K562 (cell line): Measurements from ENCODE around the gene ENTREP3. TPM values are rescaled to one million over a fixed set of nuclear protein-coding genes. Genes with fewer than 3 reads are reported as not detected.

Experiments used
- AFF1 ChIP-seq, 2 experiments: fragments of 450-650 bp; IDR thresholded peaks; 2 replicates each; pipeline ENCODE4 v1.6.1; 2018; ENCODE audit warnings: mild to moderate bottlenecking in 2 of 2, low read depth in 1 of 2; ENCODE audit not compliant: partially characterized antibody in 2 of 2
- ARID4B ChIP-seq: sonication (generic); formaldehyde crosslinking; IDR thresholded peaks from 2 replicates; pipeline ENCODE4 v1.8.0; 2022; ENCODE audit warnings: mild to moderate bottlenecking, missing genetic modification reagents
- FOXA3 ChIP-seq, 2 experiments: fragments of 450-650 bp in 1 of 2; sonication (generic) in 1 of 2; formaldehyde crosslinking; IDR thresholded peaks in 1 of 2; conservative IDR thresholded peaks in 1 of 2; 2 replicates each; pipeline versions ENCODE4 v1.4.0 to v1.8.0; 2020 to 2022; ENCODE audit warnings: mild to moderate bottlenecking in 2 of 2, missing genetic modification reagents in 1 of 2
- HDAC3 ChIP-seq: fragments of 450-650 bp; IDR thresholded peaks from 2 replicates; pipeline ENCODE4 v1.6.1; 2018; ENCODE audit warnings: borderline replicate concordance, mild to moderate bottlenecking, moderate library complexity; ENCODE audit not compliant: partially characterized antibody
- PKNOX1 ChIP-seq: fragments of 450-650 bp; IDR thresholded peaks from 2 replicates; pipeline ENCODE4 v1.6.1; 2016
- POLR2A ChIP-seq: fragments of 450-650 bp; conservative IDR thresholded peaks from 2 replicates; pipeline ENCODE4 v1.6.1; 2016
- RB1 ChIP-seq: fragments of 450-650 bp; IDR thresholded peaks from 2 replicates; pipeline ENCODE4 v1.6.1; 2017; ENCODE audit warnings: low read depth, mild to moderate bottlenecking
- SUPT5H ChIP-seq: fragments of 450-650 bp; IDR thresholded peaks from 2 replicates; pipeline ENCODE4 v1.6.1; 2016
- TAL1 ChIP-seq: fragments of 450-650 bp; IDR thresholded peaks from 2 replicates; pipeline ENCODE4 v1.6.1; 2016; ENCODE audit warnings: mild to moderate bottlenecking
- TOE1 ChIP-seq, 2 experiments: fragments of 450-650 bp in 1 of 2; sonication (generic) in 1 of 2; formaldehyde crosslinking in 1 of 2; IDR thresholded peaks; 2 replicates each; pipeline versions ENCODE4 v1.7.1 to v1.8.0; 2016 to 2022; ENCODE audit warnings: borderline replicate concordance in 2 of 2, mild to moderate bottlenecking in 2 of 2, antibody characterized with exemption in 1 of 2, inconsistent platforms in 1 of 2, low read depth in 1 of 2, missing genetic modification reagents in 1 of 2, moderate library complexity in 1 of 2
- TRIM28 ChIP-seq: fragments of 450-650 bp; IDR thresholded peaks from 2 replicates; pipeline ENCODE4 v1.6.1; 2017
- USF1 ChIP-seq: sonication (generic); formaldehyde crosslinking; IDR thresholded peaks from 2 replicates; pipeline ENCODE4 v1.9.0; 2022; ENCODE audit warnings: mild to moderate bottlenecking, missing genetic modification reagents
- ZNF740 ChIP-seq, 3 experiments: fragments of 200-800 bp in 1 of 3; sonication (Bioruptor generic) in 1 of 3; sonication (generic) in 1 of 3; formaldehyde crosslinking in 1 of 3; IDR thresholded peaks; 2 replicates each; pipeline versions ENCODE4 v1.6.1 to v1.8.0; 2016 to 2022; ENCODE audit warnings: mild to moderate bottlenecking in 2 of 3, missing compliant biosample characterization in 2 of 3, missing genetic modification characterization in 2 of 3, missing genetic modification reagents in 1 of 3
- polyA plus RNA-seq, 8 experiments: library from polyadenylated mRNA; depleted of rRNA in 4 of 8; stranded (reverse) in 5 of 8; unstranded in 3 of 8; fragments of >200 nt; fragmentation: Nextera tagmentation in 2 of 8; fragmentation: Illumina TruSeq in 1 of 8; extraction: Ambion mirVana in 2 of 8; extraction: Trizol in 1 of 8; gene quantifications; 2 replicates each; pipeline versions ENCODE4 v1.2.1 to v1.2.3, GENCODE V29; 2011 to 2014; ENCODE audit warnings: inconsistent platforms in 1 of 8, missing spikeins in 1 of 8
- total RNA-seq, 7 experiments: library from RNA; depleted of rRNA in 6 of 7; stranded (reverse); fragments of >200 nt in 6 of 7; fragmentation: Illumina TruSeq in 2 of 7; extraction: Trizol in 2 of 7; gene quantifications; 2 replicates each; pipeline versions ENCODE4 v1.2.1 to v1.2.3, GENCODE V29; 2011 to 2021; ENCODE audit warnings: low replicate concordance in 1 of 7

Gene ENTREP3
- total and polyA plus RNA-seq, 9 of the 15 experiments (the other 6 are each of a cell fraction or from before 2014, with no cell fraction given), result 1.9 to 41.8 (median 5.9) TPM

GRCh38 chr1:155207806-155208540 is 47.3 kb downstream of the ENTREP3 start, which contains the start of gene THBS3 (continued):
- TF ChIP-seq USF1 (CRISPR knock-in tag), result 0 out of 2 replicates have a peak, but pooled peaks have one; percentile 32
- TF ChIP-seq HDAC3, result no peak
- TF ChIP-seq TRIM28, result no peak
- TF ChIP-seq POLR2A, result 0 out of 2 replicates have a peak, but pooled peaks have one; percentile 73
- TF ChIP-seq TAL1, result no peak
- peak in 1 of 2 experiments; percentile 65; a peak in 1 of 4 replicates for TF ChIP-seq FOXA3 (CRISPR knock-in tag; conservative IDR thresholded peaks at IDR 0.05 in 1 of 2, IDR thresholded peaks at IDR 0.05 in 1 of 2)
- TF ChIP-seq SUPT5H, result no peak; the same call in 1 of the 2 replicates
- peak; percentile 39 for TF ChIP-seq PKNOX1
- TF ChIP-seq RB1, result 0 out of 2 replicates have a peak, but pooled peaks have one; percentile 2
- no peak for TF ChIP-seq TOE1 (IDR thresholded peaks at IDR 0.05; ENCODE audit: borderline replicate concordance)
- TF ChIP-seq TOE1 (CRISPR knock-in tag; IDR thresholded peaks at IDR 0.05; ENCODE audit: borderline replicate concordance, low read depth), result no peak
- peak; percentile 11; the same call in 1 of the 2 replicates for TF ChIP-seq ARID4B (CRISPR knock-in tag)
- peak; percentile 6; the same call in 1 of the 2 replicates for TF ChIP-seq ZNF740 (CRISPR knock-in tag; IDR thresholded peaks at IDR 0.05)
- TF ChIP-seq ZNF740 (tag; IDR thresholded peaks at IDR 0.05), result no peak; a peak in 1 of 4 replicates
- TF ChIP-seq AFF1 (IDR thresholded peaks at IDR 0.05; ENCODE audit: low read depth in 1 of 2, partially characterized antibody in 2 of 2), result peak in 1 of 2 experiments; percentile 42
